ENCODE data around the gene CHRDL1.
"Not testable (repeated sequence)": the region's sequence is repeated elsewhere in the genome, so short reads cannot be mapped to it uniquely, and the experiment has no call there.

CHRDL1 gene

DNA sequence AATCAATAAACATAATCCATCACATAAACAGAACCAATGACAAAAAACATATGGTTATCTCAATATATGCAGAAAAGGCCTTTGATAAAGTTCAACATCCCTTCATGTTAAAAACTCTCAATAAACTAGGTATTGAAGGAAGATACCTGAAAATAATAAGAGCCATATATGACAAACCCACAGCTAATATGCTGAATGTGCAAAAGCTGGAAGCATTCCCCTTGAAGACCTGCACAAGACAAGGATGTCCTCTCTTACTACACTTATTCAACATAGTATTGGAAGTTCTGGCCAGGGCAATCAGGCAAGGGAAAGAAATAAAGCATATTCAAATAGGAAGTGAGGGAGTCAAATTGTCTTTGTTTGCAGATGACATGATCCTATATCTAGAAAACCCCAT is 141.3 kb downstream of the CHRDL1 start:
- DNase-seq: not testable (repeated sequence)

DNA sequence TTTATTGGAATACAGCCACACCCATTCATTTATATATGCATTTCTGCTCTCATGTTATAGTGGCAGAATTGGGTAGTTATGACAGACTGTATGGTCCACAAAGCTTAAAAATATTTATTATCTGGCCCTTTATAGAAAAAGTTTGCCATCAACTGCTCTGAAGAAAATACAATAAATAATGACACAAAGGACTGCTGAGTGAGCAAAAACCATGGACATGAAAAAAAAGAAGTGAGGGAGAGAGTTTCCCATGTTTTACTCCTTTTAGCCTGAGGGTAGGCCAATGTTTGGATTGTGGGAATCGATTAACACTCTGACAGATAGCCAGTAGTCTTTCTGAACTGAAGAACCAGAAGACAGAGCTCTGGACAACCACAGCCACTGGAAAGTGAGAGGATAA is 149.2 kb downstream of the CHRDL1 start:
- DNase-seq: no peak

Data from stimulated activated CD4-positive, alpha-beta T cell treated with anti-CD3 and anti-CD28 coated beads, Interleukin-4, amount 100 ng/mL, for 24 hours (primary cell).